H9 (cell line): ENCODE results near the gene LRRFIP1. TPM values are rescaled to one million over a fixed set of nuclear protein-coding genes. Genes with fewer than 3 reads are reported as not detected.
A peak's percentile ranks its signal among the peaks of the same experiment; 100 is the strongest.

Experiments
- DNase-seq: peaks from one replicate; pipeline ENCODE4 v3.0.0-alpha.2; 2017
- H2AFZ ChIP-seq: one replicate; pipeline ENCODE4 v1.6.1; 2013; ENCODE audit warnings: mild to moderate bottlenecking, low read length, control low read depth, moderate library complexity
- H2AK5ac ChIP-seq: 2 replicates; pipeline ENCODE4 v1.6.1; 2013; ENCODE audit warnings: low read length, control low read depth, mixed read lengths; ENCODE audit not compliant: insufficient read length
- H2BK120ac ChIP-seq: one replicate; pipeline ENCODE4 v1.6.1; 2013; ENCODE audit warnings: low read depth, mild to moderate bottlenecking, low read length, control low read depth, inconsistent platforms; ENCODE audit not compliant: poor library complexity, severe bottlenecking
- H2BK12ac ChIP-seq: 2 replicates; pipeline ENCODE4 v1.6.1; 2013; ENCODE audit warnings: low read length, control low read depth, mixed read lengths, low read depth; ENCODE audit not compliant: insufficient read length
- H2BK15ac ChIP-seq: 2 replicates; pipeline ENCODE4 v1.6.1; 2013; ENCODE audit warnings: low read depth, low read length, control low read depth
- H2BK20ac ChIP-seq: one replicate; pipeline ENCODE4 v1.6.1; 2013; ENCODE audit warnings: low read depth, mild to moderate bottlenecking, low read length, control low read depth, inconsistent platforms; ENCODE audit not compliant: poor library complexity, severe bottlenecking
- H2BK5ac ChIP-seq: 2 replicates; pipeline ENCODE4 v1.6.1; 2013; ENCODE audit warnings: low read length, control low read depth, mixed read lengths; ENCODE audit not compliant: insufficient read length
- H3K14ac ChIP-seq: 2 replicates; pipeline ENCODE4 v1.6.1; 2013; ENCODE audit warnings: low read length, control low read depth; ENCODE audit not compliant: insufficient read depth
- H3K18ac ChIP-seq: 2 replicates; pipeline ENCODE4 v1.6.1; 2013; ENCODE audit warnings: low read depth, mild to moderate bottlenecking, mixed read lengths, low read length, control low read depth; ENCODE audit not compliant: insufficient read length
- H3K23ac ChIP-seq: 2 replicates; pipeline ENCODE4 v1.6.1; 2013; ENCODE audit warnings: low read length, control low read depth, mixed read lengths, low read depth; ENCODE audit not compliant: insufficient read length
- H3K23me2 ChIP-seq: 2 replicates; pipeline ENCODE4 v1.6.1; 2013; ENCODE audit warnings: low read depth, mild to moderate bottlenecking, mixed read lengths, low read length, control low read depth; ENCODE audit not compliant: insufficient read length, poor library complexity, severe bottlenecking
- H3K27ac ChIP-seq: 2 replicates; pipeline ENCODE4 v1.5.1; 2013; ENCODE audit warnings: low read length, control low read depth, mixed read lengths, low read depth; ENCODE audit not compliant: insufficient read length
- H3K27me3 ChIP-seq: 2 replicates; pipeline ENCODE4 v1.6.1; 2013; ENCODE audit warnings: low read length, control low read depth, inconsistent platforms; ENCODE audit not compliant: insufficient read depth
- H3K4ac ChIP-seq: 2 replicates; pipeline ENCODE4 v1.6.1; 2013; ENCODE audit warnings: low read depth, mild to moderate bottlenecking, control low read depth, inconsistent platforms, low read length, moderate library complexity
- H3K4me1 ChIP-seq: 2 replicates; pipeline ENCODE4 v1.6.1; 2013; ENCODE audit warnings: low read length, control low read depth, inconsistent platforms; ENCODE audit not compliant: insufficient read depth
- H3K4me2 ChIP-seq: 2 replicates; pipeline ENCODE4 v1.6.1; 2013; ENCODE audit warnings: low read length, control low read depth, mixed read lengths; ENCODE audit not compliant: insufficient read length, insufficient read depth
- H3K56ac ChIP-seq: 2 replicates; pipeline ENCODE4 v1.6.1; 2013; ENCODE audit warnings: low read depth, mild to moderate bottlenecking, mixed read lengths, low read length, control low read depth; ENCODE audit not compliant: insufficient read length
- H3K79me1 ChIP-seq: 2 replicates; pipeline ENCODE4 v1.6.1; 2013; ENCODE audit warnings: low read depth, mild to moderate bottlenecking, moderate library complexity, low read length, control low read depth, inconsistent platforms; ENCODE audit not compliant: insufficient read depth, poor library complexity, severe bottlenecking
- H3K79me2 ChIP-seq: 2 replicates; pipeline ENCODE4 v1.6.1; 2013; ENCODE audit warnings: low read length, control low read depth, inconsistent platforms; ENCODE audit not compliant: insufficient read depth
- H3K9ac ChIP-seq: 2 replicates; pipeline ENCODE4 v1.6.1; 2013; ENCODE audit warnings: low read length, control low read depth, mixed read lengths; ENCODE audit not compliant: insufficient read length; ENCODE audit errors: extremely low read depth
- H3K9me3 ChIP-seq: one replicate; pipeline ENCODE4 v1.6.1; 2013; ENCODE audit warnings: low read depth, low read length, inconsistent platforms; ENCODE audit not compliant: control insufficient read depth
- H3T11ph ChIP-seq: one replicate; pipeline ENCODE4 v1.6.1; 2013; ENCODE audit warnings: mild to moderate bottlenecking, low read length, control low read depth, inconsistent platforms
- H4K20me1 ChIP-seq: one replicate; pipeline ENCODE4 v1.6.1; 2013; ENCODE audit not compliant: control insufficient read depth, insufficient read length, insufficient read depth
- H4K5ac ChIP-seq: 2 replicates; pipeline ENCODE4 v1.6.1; 2013; ENCODE audit warnings: low read depth, mild to moderate bottlenecking, mixed read lengths, low read length, control low read depth; ENCODE audit not compliant: insufficient read length
- H4K8ac ChIP-seq: replicated peaks from 2 replicates; pipeline ENCODE4 v1.6.1; 2013; ENCODE audit warnings: low read length, control low read depth, mixed read lengths, low read depth; ENCODE audit not compliant: insufficient read length
- H4K91ac ChIP-seq: 2 replicates; pipeline ENCODE4 v1.6.1; 2013; ENCODE audit warnings: low read depth, mild to moderate bottlenecking, moderate library complexity, mixed read lengths, low read length, control low read depth; ENCODE audit not compliant: insufficient read length
- H3K27ac Mint-ChIP-seq, 3 experiments: 2 replicates in 2 of 3; 3 replicates in 1 of 3; pipeline ENCODE4 v1.8.0; 2020 to 2021; ENCODE audit warnings: mixed read lengths in 3 of 3, mild to moderate bottlenecking in 1 of 3, moderate library complexity in 1 of 3
- H3K27me3 Mint-ChIP-seq: 2 replicates; pipeline ENCODE4 v1.8.0; 2021; ENCODE audit warnings: low read depth, mild to moderate bottlenecking, moderate library complexity, mixed read lengths
- H3K36me3 Mint-ChIP-seq, 3 experiments: 2 replicates in 2 of 3; 3 replicates in 1 of 3; pipeline ENCODE4 v1.8.0; 2020 to 2021; ENCODE audit warnings: low read depth in 3 of 3, mixed read lengths in 3 of 3; ENCODE audit not compliant: insufficient read depth in 1 of 3
- H3K4me1 Mint-ChIP-seq, 2 experiments: 2 replicates each; pipeline ENCODE4 v1.8.0; 2020; ENCODE audit warnings: mixed read lengths in 2 of 2
- H3K4me3 Mint-ChIP-seq, 2 experiments: 2 replicates in 1 of 2; 3 replicates in 1 of 2; pipeline ENCODE4 v1.8.0; 2020 to 2021; ENCODE audit warnings: mild to moderate bottlenecking in 2 of 2, mixed read lengths in 2 of 2, moderate library complexity in 1 of 2
- H3K9me3 Mint-ChIP-seq, 2 experiments: 2 replicates in 1 of 2; 3 replicates in 1 of 2; pipeline ENCODE4 v1.8.0; 2020; ENCODE audit warnings: mild to moderate bottlenecking in 2 of 2, mixed read lengths in 2 of 2, moderate library complexity in 1 of 2
- WGBS: extraction: QIAGEN DNeasy Blood & Tissue Kit; methylation state at CpG from one replicate; pipeline ENCODE4 v1.1.7; 2013; ENCODE audit warnings: missing lambda C conversion rate, low lambda C conversion rate, mixed read lengths; ENCODE audit not compliant: insufficient read length; ENCODE audit errors: extremely low coverage; 5-methylcytosine and 5-hydroxymethylcytosine counted together
- total RNA-seq: library from RNA; stranded (reverse); gene quantifications from 2 replicates; pipeline ENCODE4 v1.2.1, GENCODE V29; 2021
- TF ChIP-seq, protein P1 (sequence below): fragments of 200-600 bp; sonication (generic); conservative IDR thresholded peaks from 3 replicates; pipeline ENCODE4 v1.8.0; 2021; ENCODE audit warnings: antibody characterized with exemption, mild to moderate bottlenecking

LRRFIP1 gene
- total RNA-seq, 1 experiment from 2014 or later, result 38.5 TPM

DNA sequence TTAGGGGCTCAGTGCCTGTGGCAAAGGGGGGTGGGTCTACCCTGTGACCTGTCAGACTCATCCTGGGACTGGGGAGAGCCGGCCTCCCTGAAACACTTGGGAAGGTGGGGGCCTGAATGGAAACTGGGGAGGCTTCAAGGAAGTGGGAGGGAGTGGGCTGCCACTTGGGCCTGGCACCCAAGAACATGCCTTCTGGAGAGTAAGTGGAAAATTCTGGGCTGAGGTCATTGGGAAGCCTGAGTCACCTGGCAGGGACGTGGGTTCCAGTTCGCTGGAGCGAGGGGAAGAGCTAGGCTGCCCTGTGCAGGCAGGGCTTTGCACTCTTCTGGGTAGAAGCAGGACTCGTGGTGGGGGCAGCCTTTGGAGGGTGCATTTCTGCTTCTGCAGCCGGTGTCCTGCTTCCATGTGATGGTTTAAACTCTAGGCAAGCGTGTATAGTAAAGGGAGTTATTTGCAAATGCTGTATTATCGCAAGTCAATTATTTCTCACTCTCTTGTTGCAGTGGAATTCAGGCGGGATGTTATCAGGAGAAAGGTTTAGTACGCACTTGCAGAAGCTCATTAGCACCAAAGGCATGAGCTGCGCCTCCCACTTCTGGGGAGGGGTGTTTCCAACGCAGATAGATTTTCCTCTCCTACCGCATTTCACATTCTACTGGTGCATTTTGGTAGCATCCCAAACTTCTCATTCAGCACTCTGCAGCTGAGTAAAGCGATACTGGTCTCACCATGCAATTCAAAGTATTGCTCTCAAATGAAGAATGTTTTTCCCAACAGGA, 3.8 kb downstream of the LRRFIP1 start:
- H3K23me2 ChIP-seq, result peaks cover 3% of the 10 kb centered on the region
- no peak overlapping the region for H3K18ac ChIP-seq
- no peak overlapping the region for H3K56ac ChIP-seq
- Mint-ChIP-seq H3K27ac (peak overlapping the region in 1 of 3 experiments; percentile 56; a peak in 2 of 7 replicates), H3K27me3 (peaks cover 21% of the 10 kb centered on the region), H3K4me3 (no peak overlapping the region), H3K9me3 (peaks cover 10 to 16% of the 10 kb centered on the region in 2 experiments), H3K36me3 (peaks cover 19 to 23% (median 22%) of the 10 kb centered on the region in 3 experiments), H3K4me1 (peaks cover 22 to 23% of the 10 kb centered on the region in 2 experiments)
- no peak overlapping the region for H2BK15ac ChIP-seq
- H4K20me1 ChIP-seq, result no peaks in the 10 kb centered on the region
- H3K4ac ChIP-seq, result no peak overlapping the region
- H2BK120ac ChIP-seq, result no peak overlapping the region
- peaks cover 3% of the 10 kb centered on the region; the same call in 1 of the 2 replicates for H3K27me3 ChIP-seq
- H4K5ac ChIP-seq, result no peak overlapping the region
- no peak overlapping the region for H2BK20ac ChIP-seq
- H2BK5ac ChIP-seq, result no peak overlapping the region
- H3K9me3 ChIP-seq, result no peaks in the 10 kb centered on the region
- H4K8ac ChIP-seq, result no peak overlapping the region
- H3K79me1 ChIP-seq, result no peaks in the 10 kb centered on the region
- no peak overlapping the region for H3K27ac ChIP-seq
- no peak for DNase-seq
- H3K79me2 ChIP-seq, result peaks cover 2% of the 10 kb centered on the region; the same call in 1 of the 2 replicates
- H2AFZ ChIP-seq, result no peak overlapping the region
- no peak overlapping the region for H3K14ac ChIP-seq
- no peak overlapping the region for H3K23ac ChIP-seq
- no peak overlapping the region for H4K91ac ChIP-seq
- H3T11ph ChIP-seq, result no peak overlapping the region
- TF ChIP-seq, protein P1, sequence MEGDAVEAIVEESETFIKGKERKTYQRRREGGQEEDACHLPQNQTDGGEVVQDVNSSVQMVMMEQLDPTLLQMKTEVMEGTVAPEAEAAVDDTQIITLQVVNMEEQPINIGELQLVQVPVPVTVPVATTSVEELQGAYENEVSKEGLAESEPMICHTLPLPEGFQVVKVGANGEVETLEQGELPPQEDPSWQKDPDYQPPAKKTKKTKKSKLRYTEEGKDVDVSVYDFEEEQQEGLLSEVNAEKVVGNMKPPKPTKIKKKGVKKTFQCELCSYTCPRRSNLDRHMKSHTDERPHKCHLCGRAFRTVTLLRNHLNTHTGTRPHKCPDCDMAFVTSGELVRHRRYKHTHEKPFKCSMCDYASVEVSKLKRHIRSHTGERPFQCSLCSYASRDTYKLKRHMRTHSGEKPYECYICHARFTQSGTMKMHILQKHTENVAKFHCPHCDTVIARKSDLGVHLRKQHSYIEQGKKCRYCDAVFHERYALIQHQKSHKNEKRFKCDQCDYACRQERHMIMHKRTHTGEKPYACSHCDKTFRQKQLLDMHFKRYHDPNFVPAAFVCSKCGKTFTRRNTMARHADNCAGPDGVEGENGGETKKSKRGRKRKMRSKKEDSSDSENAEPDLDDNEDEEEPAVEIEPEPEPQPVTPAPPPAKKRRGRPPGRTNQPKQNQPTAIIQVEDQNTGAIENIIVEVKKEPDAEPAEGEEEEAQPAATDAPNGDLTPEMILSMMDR, result no peak
- H3K4me1 ChIP-seq, result peaks cover 4% of the 10 kb centered on the region; the same call in 1 of the 2 replicates
- H2AK5ac ChIP-seq, result no peak overlapping the region
- no peak overlapping the region for H2BK12ac ChIP-seq
- no peak overlapping the region for H3K9ac ChIP-seq
- WGBS, result no CpG with 5 or more reads among the region's 14 CpGs
- no peak overlapping the region for H3K4me2 ChIP-seq
